Transverse colon (tissue), 4 donors: Measurements from ENCODE around the gene UXT. TPM values are rescaled to one million over a fixed set of nuclear protein-coding genes. Genes with fewer than 3 reads are reported as not detected.

Source experiments
- DNase-seq: peaks from one replicate; pipeline ENCODE4 v3.0.0-alpha.2; 2019
- H3K27ac ChIP-seq, 4 donors: fragments of 200-600 bp; sonication (generic); 2 replicates each; pipeline ENCODE4 v1.5.1; 2016 to 2018; ENCODE audit warnings: inconsistent platforms in 4 of 4
- H3K27me3 ChIP-seq: fragments of 200-600 bp; sonication (generic); 2 replicates; pipeline ENCODE4 v1.5.1; 2017; ENCODE audit warnings: inconsistent platforms
- H3K36me3 ChIP-seq, 4 donors: fragments of 200-600 bp; sonication (generic); 2 replicates each; pipeline ENCODE4 v1.5.1; 2017 to 2019; ENCODE audit warnings: inconsistent platforms in 4 of 4
- H3K4me1 ChIP-seq, 4 donors: fragments of 200-600 bp; sonication (generic); 2 replicates each; pipeline ENCODE4 v1.5.1; 2017 to 2020; ENCODE audit warnings: inconsistent platforms in 4 of 4
- H3K4me3 ChIP-seq, 4 donors: fragments of 200-600 bp; sonication (generic); 1 replicate in 1 of 4; 2 replicates in 3 of 4; pipeline versions ENCODE4 v1.5.1 to v1.6.1; 2017 to 2019; ENCODE audit warnings: inconsistent platforms in 4 of 4
- H3K9me3 ChIP-seq, 2 donors: fragments of 200-600 bp; sonication (generic); 2 replicates each; pipeline ENCODE4 v1.5.1; 2017 to 2019; ENCODE audit warnings: inconsistent platforms in 2 of 2
- CTCF ChIP-seq, 5 experiments: fragments of 200-600 bp in 3 of 5; fragments of 450-650 bp in 2 of 5; sonication (generic) in 3 of 5; IDR thresholded peaks; 1 replicate in 2 of 5; 2 replicates in 3 of 5; pipeline ENCODE4 v1.5.1; 2016 to 2017; ENCODE audit warnings: antibody characterized with exemption in 5 of 5, inconsistent platforms in 3 of 5, mild to moderate bottlenecking in 2 of 5, moderate library complexity in 1 of 5
- EP300 ChIP-seq: sonication (generic); formaldehyde crosslinking; IDR thresholded peaks from one replicate; pipeline ENCODE4 v1.6.1; 2017; ENCODE audit warnings: antibody characterized with exemption, low read depth
- POLR2A ChIP-seq: fragments of 450-650 bp; IDR thresholded peaks from one replicate; pipeline ENCODE4 v1.6.1; 2016; ENCODE audit warnings: antibody characterized with exemption, mild to moderate bottlenecking, moderate library complexity
- POLR2AphosphoS5 ChIP-seq, 3 donors: sonication (generic); formaldehyde crosslinking; IDR thresholded peaks; one replicate each; pipeline ENCODE4 v1.6.1; 2016; ENCODE audit warnings: antibody characterized with exemption in 3 of 3
- WGBS, 2 donors: methylation state at CpG; one replicate each; pipeline ENCODE4 v1.1.5; 2018; ENCODE audit warnings: low coverage in 1 of 2; 5-methylcytosine and 5-hydroxymethylcytosine counted together
- in situ Hi-C, 4 donors: fragments of 200-750 bp; cut with MboI; loops; one replicate each; pipeline versions ENCODE4 v1.15.0 to v1.15.1; 2017; ENCODE audit warnings: low sequenced_read_pairs in 3 of 4, low pct_ligation_motif_present in 1 of 4, low pct_unique_long_range_greater_than_20kb in 1 of 4
- intact Hi-C: fragments of 100-400 bp; cut with DNase I; formaldehyde crosslinking; loops from one replicate; pipeline ENCODE4 v1.15.1; 2023; ENCODE audit warnings: low total_unique reads
- total RNA-seq, 4 donors: library from RNA; depleted of rRNA; stranded (reverse); fragments of >200 nt; gene quantifications; one replicate each; pipeline ENCODE4 v1.1.0, GENCODE V29; 2016

The UXT gene
- total RNA-seq, 4 donors from 2014 or later: 21.3 to 122 (median 91.9) TPM

- intact Hi-C loops (no loop called here), in situ Hi-C loops (no loop called here)
- Histone ChIP-seq H3K9me3 (no peaks in the 10 kb centered on the region), H3K4me3 (no peak overlapping the region), H3K27me3 (no peaks in the 10 kb centered on the region), H3K27ac (no peak overlapping the region), H3K4me1 (no peaks in the 10 kb centered on the region), H3K36me3 (no peaks in the 10 kb centered on the region)
- TF ChIP-seq POLR2A (no peak), CTCF (IDR thresholded peaks at IDR 0.05) (no peak), EP300 (no peak), POLR2AphosphoS5 (IDR thresholded peaks at IDR 0.05) (no peak)
- 72% methylated on average over 2 of the region's 2 CpGs; no CpG with 5 or more reads in 1 of the 2 donors for WGBS, 2 donors
- DNase-seq: no peak
These were observed 47.5 kb downstream of the UXT start for GRCh38 chrX:47611489-47611888.

- intact Hi-C loops: no loop called here
- H3K9me3 ChIP-seq: no peaks in the 10 kb centered on the region
- no peak for DNase-seq
- TF ChIP-seq POLR2AphosphoS5 (IDR thresholded peaks at IDR 0.05): no peak
- TF ChIP-seq CTCF (IDR thresholded peaks at IDR 0.05): no peak
- TF ChIP-seq EP300: no peak
- no peak for TF ChIP-seq POLR2A
- H3K27me3 ChIP-seq: no peaks in the 10 kb centered on the region
- WGBS, 2 donors: 81 to 83% methylated on average over 3 to 4 of the region's 4 CpGs
- in situ Hi-C loops: no loop called here
- no peak overlapping the region for H3K27ac ChIP-seq
- no peaks in the 10 kb centered on the region for H3K4me1 ChIP-seq
- no peak overlapping the region for H3K4me3 ChIP-seq
- H3K36me3 ChIP-seq: no peaks in the 10 kb centered on the region
These were observed 48.5 kb downstream of the UXT start for GRCh38 chrX:47610511-47610910.

GRCh38 chrX:47608130-47608810 is 50.7 kb downstream of the UXT start:
- DNase-seq: no peak
- H3K27me3 ChIP-seq: no peaks in the 10 kb centered on the region
- no peak overlapping the region for H3K27ac ChIP-seq
- no peaks in the 10 kb centered on the region for H3K4me1 ChIP-seq
- in situ Hi-C loops (no loop called here), intact Hi-C loops (no loop called here)
- H3K4me3 ChIP-seq: no peak overlapping the region
- no peaks in the 10 kb centered on the region for H3K9me3 ChIP-seq
- no peak for TF ChIP-seq EP300
- TF ChIP-seq POLR2AphosphoS5 (IDR thresholded peaks at IDR 0.05): no peak
- no peak for TF ChIP-seq POLR2A
- TF ChIP-seq CTCF (IDR thresholded peaks at IDR 0.05): no peak
- 68% methylated on average over 9 of the region's 9 CpGs; no CpG with 5 or more reads in 1 of the 2 donors for WGBS, 2 donors
- no peaks in the 10 kb centered on the region for H3K36me3 ChIP-seq

- TF ChIP-seq CTCF (IDR thresholded peaks at IDR 0.05) (no peak), POLR2A (no peak), EP300 (no peak), POLR2AphosphoS5 (IDR thresholded peaks at IDR 0.05) (no peak)
- in situ Hi-C loops: no loop called here
These were observed 51.9 kb downstream of the UXT start for GRCh38 chrX:47607091-47607490.

More at GRCh38 chrX:47607091-47607490, 51.9 kb downstream of the UXT start:
- intact Hi-C loops: no loop called here
- H3K36me3 ChIP-seq: no peaks in the 10 kb centered on the region
- DNase-seq: no peak
- H3K4me1 ChIP-seq: no peaks in the 10 kb centered on the region
- no peak overlapping the region for H3K27ac ChIP-seq
- H3K4me3 ChIP-seq: no peak overlapping the region
- H3K9me3 ChIP-seq: no peaks in the 10 kb centered on the region
- H3K27me3 ChIP-seq: no peaks in the 10 kb centered on the region
